OCI-LY1 (cell line): ENCODE data around the gene YPEL5.

ENCODE experiments used
- EZH2 ChIP-seq: fragments of 200-600 bp; sonication (generic), shearing (Covaris generic); IDR thresholded peaks from 2 replicates; pipeline ENCODE4 v1.8.0; 2017; ENCODE audit warnings: borderline replicate concordance, mixed run types, mild to moderate bottlenecking, antibody characterized with exemption, low read length, moderate library complexity, mixed read lengths
- TF ChIP-seq, protein P1 (sequence below): fragments of 200-600 bp; sonication (generic), shearing (Covaris generic); IDR thresholded peaks from 2 replicates; pipeline ENCODE4 v1.5.1; 2017; ENCODE audit warnings: mild to moderate bottlenecking, antibody characterized with exemption, low read length, moderate library complexity, mixed read lengths

DNA sequence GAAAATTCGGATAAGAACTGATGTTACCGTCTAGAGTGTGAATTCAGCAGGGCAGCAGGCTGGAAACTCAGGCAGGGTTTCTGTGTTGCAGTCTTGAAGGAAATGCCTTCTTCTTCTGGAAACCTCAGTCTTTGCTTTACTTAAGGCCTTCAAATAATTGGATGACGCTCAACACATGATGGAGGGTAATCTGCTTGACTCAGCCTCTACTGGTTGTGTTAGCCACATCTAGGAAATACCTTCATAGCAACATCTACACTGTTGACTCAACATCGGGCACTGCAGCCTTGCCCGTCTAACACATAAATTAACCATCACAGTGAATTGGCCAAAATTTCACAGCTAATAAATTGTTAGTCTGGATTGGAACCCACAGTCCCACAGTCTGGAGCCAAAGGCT, 37.2 kb downstream of the YPEL5 start:
- TF ChIP-seq, protein P1, sequence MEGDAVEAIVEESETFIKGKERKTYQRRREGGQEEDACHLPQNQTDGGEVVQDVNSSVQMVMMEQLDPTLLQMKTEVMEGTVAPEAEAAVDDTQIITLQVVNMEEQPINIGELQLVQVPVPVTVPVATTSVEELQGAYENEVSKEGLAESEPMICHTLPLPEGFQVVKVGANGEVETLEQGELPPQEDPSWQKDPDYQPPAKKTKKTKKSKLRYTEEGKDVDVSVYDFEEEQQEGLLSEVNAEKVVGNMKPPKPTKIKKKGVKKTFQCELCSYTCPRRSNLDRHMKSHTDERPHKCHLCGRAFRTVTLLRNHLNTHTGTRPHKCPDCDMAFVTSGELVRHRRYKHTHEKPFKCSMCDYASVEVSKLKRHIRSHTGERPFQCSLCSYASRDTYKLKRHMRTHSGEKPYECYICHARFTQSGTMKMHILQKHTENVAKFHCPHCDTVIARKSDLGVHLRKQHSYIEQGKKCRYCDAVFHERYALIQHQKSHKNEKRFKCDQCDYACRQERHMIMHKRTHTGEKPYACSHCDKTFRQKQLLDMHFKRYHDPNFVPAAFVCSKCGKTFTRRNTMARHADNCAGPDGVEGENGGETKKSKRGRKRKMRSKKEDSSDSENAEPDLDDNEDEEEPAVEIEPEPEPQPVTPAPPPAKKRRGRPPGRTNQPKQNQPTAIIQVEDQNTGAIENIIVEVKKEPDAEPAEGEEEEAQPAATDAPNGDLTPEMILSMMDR = no peak
- no peak for TF ChIP-seq EZH2
